ENCODE measurements around the gene BRD3OS. TPM values are rescaled to one million over a fixed set of nuclear protein-coding genes. Genes with fewer than 3 reads are reported as not detected.

BRD3OS gene
- total RNA-seq, 2 experiments from 2014 or later = 13.7 to 21.6 TPM

DNA sequence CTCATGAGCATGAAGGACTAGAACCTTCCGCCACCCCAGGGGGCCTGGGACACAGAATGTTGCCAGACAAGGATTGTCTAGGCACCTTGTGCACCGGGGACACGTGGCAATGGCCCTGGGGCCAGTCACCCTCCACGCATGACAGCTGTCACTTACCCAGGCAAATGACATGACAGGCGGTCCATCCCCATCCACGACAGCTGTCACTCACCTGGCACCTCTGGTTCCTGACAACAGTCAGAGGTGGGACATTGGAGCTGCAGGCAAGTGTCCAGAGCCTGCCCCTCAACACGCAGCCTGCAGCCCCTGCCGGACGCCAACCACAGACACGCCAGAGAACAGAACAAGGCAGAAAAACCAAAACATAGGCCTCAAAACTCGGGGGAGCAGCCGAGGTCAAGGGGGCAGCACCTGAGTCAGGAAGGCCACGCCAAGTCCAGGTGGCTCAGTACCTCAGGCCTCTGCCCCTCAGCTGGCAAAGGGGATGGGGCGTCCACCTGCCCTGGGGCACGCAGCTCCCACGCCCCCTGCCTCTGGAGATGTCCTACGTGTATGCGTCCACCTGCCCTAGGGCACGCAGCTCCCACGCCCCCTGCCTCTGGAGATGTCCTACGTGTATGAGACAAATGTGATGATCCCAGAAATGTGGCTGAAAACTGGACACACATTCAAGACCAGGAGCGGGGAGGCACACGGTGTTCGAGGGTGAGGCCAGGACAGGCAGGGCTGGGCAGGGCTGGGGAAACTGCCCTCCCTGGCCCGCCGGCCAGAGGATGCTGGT lies 47.7 kb upstream of the BRD3OS start:
- CTCF ChIA-PET (ENCODE audit: unreplicated experiment) = no interaction called here
- H3K79me2 ChIP-seq (ENCODE audit: insufficient read depth, low read depth, low read length) = no peaks in the 10 kb centered on the region; the same call in 1 of the 2 replicates
- intact Hi-C loops (cut with micrococcal nuclease; ENCODE audit: unreplicated experiment) = no loop called here

DNA sequence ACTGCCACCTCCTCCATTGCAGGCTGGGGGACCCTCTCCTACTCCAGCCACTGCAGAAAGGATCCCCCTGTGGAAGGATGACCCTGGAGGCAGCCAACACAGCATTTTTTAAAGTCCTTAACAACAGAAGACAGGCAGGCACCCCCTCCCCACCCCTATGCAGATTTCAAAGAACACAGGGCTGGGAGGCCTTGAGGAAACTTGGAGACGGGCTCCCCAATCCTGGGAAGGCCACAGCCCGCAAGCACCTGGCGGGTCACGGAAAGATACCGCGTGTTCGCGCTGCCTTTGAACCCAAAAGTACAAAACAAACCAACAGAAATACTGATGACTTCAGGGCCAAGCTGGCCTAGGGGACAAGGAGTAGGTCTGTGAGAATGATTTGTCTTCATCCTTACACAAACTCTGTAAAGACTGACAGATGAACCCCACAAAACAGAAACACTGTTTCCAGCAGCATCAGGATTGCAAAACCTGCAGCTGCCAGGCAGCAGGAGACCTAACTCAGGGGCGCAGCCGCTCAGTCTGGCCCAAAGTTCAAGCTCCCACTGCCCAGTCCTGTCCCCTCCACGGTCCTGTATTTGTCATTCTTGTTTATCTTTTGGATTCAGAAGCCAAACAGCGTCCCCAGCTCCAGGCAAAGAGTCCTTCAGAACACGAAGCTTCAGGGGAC lies 46.9 kb upstream of the BRD3OS start:
- no TSS peak for BruUV-seq (replicated peaks)
- Histone ChIP-seq H3K4me3 (ENCODE audit: low read depth, low read length, poor library complexity, severe bottlenecking) (no peak overlapping the region), H3K4me2 (ENCODE audit: low read length) (no peak overlapping the region), H3K4me1 (ENCODE audit: insufficient read depth, low read length, poor library complexity, severe bottlenecking) (peaks cover 56% of the 10 kb centered on the region), H3K79me2 (ENCODE audit: insufficient read depth, low read depth, low read length) (no peaks in the 10 kb centered on the region; the same call in 1 of the 2 replicates), H4K20me1 (ENCODE audit: insufficient read depth, low read length) (peaks cover 6% of the 10 kb centered on the region; the same call in 1 of the 2 replicates), H3K27ac (ENCODE audit: low read depth, low read length, poor library complexity, severe bottlenecking) (no peak overlapping the region), H2AFZ (ENCODE audit: low read length) (no peak overlapping the region), H3K36me3 (ENCODE audit: insufficient read depth, low read length) (no peaks in the 10 kb centered on the region), H3K9me2 (ENCODE audit: insufficient read depth, low read length) (no peaks in the 10 kb centered on the region), H3K9me3 (ENCODE audit: low read length) (no peaks in the 10 kb centered on the region)
- ChIA-PET POLR2A (interaction anchor here (0.6 to 2.8 kb wide), 2 partner anchors 23 to 78 kb away, joined by 3 to 15 read pairs; no protein-coding TSS in a partner anchor), CTCF (ENCODE audit: unreplicated experiment) (interaction anchor here (0.7 to 0.8 kb wide), 2 partner anchors 30 to 197 kb away, joined by 3 to 4 read pairs; no protein-coding TSS in a partner anchor)
- intact Hi-C loops (cut with micrococcal nuclease; ENCODE audit: unreplicated experiment) = no loop called here
- no peak for TF ChIP-seq EZH2phosphoT487 (IDR thresholded peaks at IDR 0.05; ENCODE audit: borderline replicate concordance, low read depth, low read length)
- TF ChIP-seq, protein P1, sequence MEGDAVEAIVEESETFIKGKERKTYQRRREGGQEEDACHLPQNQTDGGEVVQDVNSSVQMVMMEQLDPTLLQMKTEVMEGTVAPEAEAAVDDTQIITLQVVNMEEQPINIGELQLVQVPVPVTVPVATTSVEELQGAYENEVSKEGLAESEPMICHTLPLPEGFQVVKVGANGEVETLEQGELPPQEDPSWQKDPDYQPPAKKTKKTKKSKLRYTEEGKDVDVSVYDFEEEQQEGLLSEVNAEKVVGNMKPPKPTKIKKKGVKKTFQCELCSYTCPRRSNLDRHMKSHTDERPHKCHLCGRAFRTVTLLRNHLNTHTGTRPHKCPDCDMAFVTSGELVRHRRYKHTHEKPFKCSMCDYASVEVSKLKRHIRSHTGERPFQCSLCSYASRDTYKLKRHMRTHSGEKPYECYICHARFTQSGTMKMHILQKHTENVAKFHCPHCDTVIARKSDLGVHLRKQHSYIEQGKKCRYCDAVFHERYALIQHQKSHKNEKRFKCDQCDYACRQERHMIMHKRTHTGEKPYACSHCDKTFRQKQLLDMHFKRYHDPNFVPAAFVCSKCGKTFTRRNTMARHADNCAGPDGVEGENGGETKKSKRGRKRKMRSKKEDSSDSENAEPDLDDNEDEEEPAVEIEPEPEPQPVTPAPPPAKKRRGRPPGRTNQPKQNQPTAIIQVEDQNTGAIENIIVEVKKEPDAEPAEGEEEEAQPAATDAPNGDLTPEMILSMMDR (conservative IDR thresholded peaks at IDR 0.05; ENCODE audit: low read length) = no peak
- no peak for DNase-seq (ENCODE audit: low spot score)

More for the DNA sequence above, 47.7 kb upstream of the BRD3OS start:
- H3K4me2 ChIP-seq (ENCODE audit: low read length) = no peak overlapping the region
- H3K9me2 ChIP-seq (ENCODE audit: insufficient read depth, low read length) = no peaks in the 10 kb centered on the region
- no peak for TF ChIP-seq EZH2phosphoT487 (IDR thresholded peaks at IDR 0.05; ENCODE audit: borderline replicate concordance, low read depth, low read length)
- TF ChIP-seq, protein P1 (conservative IDR thresholded peaks at IDR 0.05; ENCODE audit: low read length) = no peak
- no peaks in the 10 kb centered on the region for H3K9me3 ChIP-seq (ENCODE audit: low read length)
- peaks cover 61% of the 10 kb centered on the region for H3K4me1 ChIP-seq (ENCODE audit: insufficient read depth, low read length, poor library complexity, severe bottlenecking)
- BruUV-seq (replicated peaks) = no TSS peak
- peaks cover 6% of the 10 kb centered on the region; the same call in 1 of the 2 replicates for H4K20me1 ChIP-seq (ENCODE audit: insufficient read depth, low read length)
- DNase-seq (ENCODE audit: low spot score) = no peak
- no peaks in the 10 kb centered on the region for H3K36me3 ChIP-seq (ENCODE audit: insufficient read depth, low read length)
- H3K4me3 ChIP-seq (ENCODE audit: low read depth, low read length, poor library complexity, severe bottlenecking) = no peak overlapping the region
- no peak overlapping the region for H3K27ac ChIP-seq (ENCODE audit: low read depth, low read length, poor library complexity, severe bottlenecking)
- no peak overlapping the region for H2AFZ ChIP-seq (ENCODE audit: low read length)
- POLR2A ChIA-PET = interaction anchor here (1.2 kb wide), 1 partner anchor 16 kb away, joined by 3 read pairs; no protein-coding TSS in a partner anchor

Measured in OCI-LY7 (cell line).